H9 (cell line): Measurements from ENCODE around the gene TRIM67. TPM values are rescaled to one million over a fixed set of nuclear protein-coding genes. Genes with fewer than 3 reads are reported as not detected.

Experiments used
- DNase-seq: peaks from one replicate; pipeline ENCODE4 v3.0.0-alpha.2; 2017
- H2AFZ ChIP-seq: one replicate; pipeline ENCODE4 v1.6.1; 2013; ENCODE audit warnings: mild to moderate bottlenecking, low read length, control low read depth, moderate library complexity
- H2AK5ac ChIP-seq: 2 replicates; pipeline ENCODE4 v1.6.1; 2013; ENCODE audit warnings: low read length, control low read depth, mixed read lengths; ENCODE audit not compliant: insufficient read length
- H2BK120ac ChIP-seq: one replicate; pipeline ENCODE4 v1.6.1; 2013; ENCODE audit warnings: low read depth, mild to moderate bottlenecking, low read length, control low read depth, inconsistent platforms; ENCODE audit not compliant: poor library complexity, severe bottlenecking
- H2BK12ac ChIP-seq: 2 replicates; pipeline ENCODE4 v1.6.1; 2013; ENCODE audit warnings: low read length, control low read depth, mixed read lengths, low read depth; ENCODE audit not compliant: insufficient read length
- H2BK15ac ChIP-seq: 2 replicates; pipeline ENCODE4 v1.6.1; 2013; ENCODE audit warnings: low read depth, low read length, control low read depth
- H2BK20ac ChIP-seq: one replicate; pipeline ENCODE4 v1.6.1; 2013; ENCODE audit warnings: low read depth, mild to moderate bottlenecking, low read length, control low read depth, inconsistent platforms; ENCODE audit not compliant: poor library complexity, severe bottlenecking
- H2BK5ac ChIP-seq: 2 replicates; pipeline ENCODE4 v1.6.1; 2013; ENCODE audit warnings: low read length, control low read depth, mixed read lengths; ENCODE audit not compliant: insufficient read length
- H3K14ac ChIP-seq: 2 replicates; pipeline ENCODE4 v1.6.1; 2013; ENCODE audit warnings: low read length, control low read depth; ENCODE audit not compliant: insufficient read depth
- H3K18ac ChIP-seq: 2 replicates; pipeline ENCODE4 v1.6.1; 2013; ENCODE audit warnings: low read depth, mild to moderate bottlenecking, mixed read lengths, low read length, control low read depth; ENCODE audit not compliant: insufficient read length
- H3K23ac ChIP-seq: 2 replicates; pipeline ENCODE4 v1.6.1; 2013; ENCODE audit warnings: low read length, control low read depth, mixed read lengths, low read depth; ENCODE audit not compliant: insufficient read length
- H3K23me2 ChIP-seq: 2 replicates; pipeline ENCODE4 v1.6.1; 2013; ENCODE audit warnings: low read depth, mild to moderate bottlenecking, mixed read lengths, low read length, control low read depth; ENCODE audit not compliant: insufficient read length, poor library complexity, severe bottlenecking
- H3K27ac ChIP-seq: 2 replicates; pipeline ENCODE4 v1.5.1; 2013; ENCODE audit warnings: low read length, control low read depth, mixed read lengths, low read depth; ENCODE audit not compliant: insufficient read length
- H3K27me3 ChIP-seq: 2 replicates; pipeline ENCODE4 v1.6.1; 2013; ENCODE audit warnings: low read length, control low read depth, inconsistent platforms; ENCODE audit not compliant: insufficient read depth
- H3K4ac ChIP-seq: 2 replicates; pipeline ENCODE4 v1.6.1; 2013; ENCODE audit warnings: low read depth, mild to moderate bottlenecking, control low read depth, inconsistent platforms, low read length, moderate library complexity
- H3K4me1 ChIP-seq: 2 replicates; pipeline ENCODE4 v1.6.1; 2013; ENCODE audit warnings: low read length, control low read depth, inconsistent platforms; ENCODE audit not compliant: insufficient read depth
- H3K4me2 ChIP-seq: 2 replicates; pipeline ENCODE4 v1.6.1; 2013; ENCODE audit warnings: low read length, control low read depth, mixed read lengths; ENCODE audit not compliant: insufficient read length, insufficient read depth
- H3K56ac ChIP-seq: 2 replicates; pipeline ENCODE4 v1.6.1; 2013; ENCODE audit warnings: low read depth, mild to moderate bottlenecking, mixed read lengths, low read length, control low read depth; ENCODE audit not compliant: insufficient read length
- H3K79me1 ChIP-seq: 2 replicates; pipeline ENCODE4 v1.6.1; 2013; ENCODE audit warnings: low read depth, mild to moderate bottlenecking, moderate library complexity, low read length, control low read depth, inconsistent platforms; ENCODE audit not compliant: insufficient read depth, poor library complexity, severe bottlenecking
- H3K79me2 ChIP-seq: 2 replicates; pipeline ENCODE4 v1.6.1; 2013; ENCODE audit warnings: low read length, control low read depth, inconsistent platforms; ENCODE audit not compliant: insufficient read depth
- H3K9ac ChIP-seq: 2 replicates; pipeline ENCODE4 v1.6.1; 2013; ENCODE audit warnings: low read length, control low read depth, mixed read lengths; ENCODE audit not compliant: insufficient read length; ENCODE audit errors: extremely low read depth
- H3K9me3 ChIP-seq: one replicate; pipeline ENCODE4 v1.6.1; 2013; ENCODE audit warnings: low read depth, low read length, inconsistent platforms; ENCODE audit not compliant: control insufficient read depth
- H3T11ph ChIP-seq: one replicate; pipeline ENCODE4 v1.6.1; 2013; ENCODE audit warnings: mild to moderate bottlenecking, low read length, control low read depth, inconsistent platforms
- H4K20me1 ChIP-seq: one replicate; pipeline ENCODE4 v1.6.1; 2013; ENCODE audit not compliant: control insufficient read depth, insufficient read length, insufficient read depth
- H4K5ac ChIP-seq: 2 replicates; pipeline ENCODE4 v1.6.1; 2013; ENCODE audit warnings: low read depth, mild to moderate bottlenecking, mixed read lengths, low read length, control low read depth; ENCODE audit not compliant: insufficient read length
- H4K8ac ChIP-seq: replicated peaks from 2 replicates; pipeline ENCODE4 v1.6.1; 2013; ENCODE audit warnings: low read length, control low read depth, mixed read lengths, low read depth; ENCODE audit not compliant: insufficient read length
- H4K91ac ChIP-seq: 2 replicates; pipeline ENCODE4 v1.6.1; 2013; ENCODE audit warnings: low read depth, mild to moderate bottlenecking, moderate library complexity, mixed read lengths, low read length, control low read depth; ENCODE audit not compliant: insufficient read length
- H3K27ac Mint-ChIP-seq, 3 experiments: 2 replicates in 2 of 3; 3 replicates in 1 of 3; pipeline ENCODE4 v1.8.0; 2020 to 2021; ENCODE audit warnings: mixed read lengths in 3 of 3, mild to moderate bottlenecking in 1 of 3, moderate library complexity in 1 of 3
- H3K27me3 Mint-ChIP-seq: 2 replicates; pipeline ENCODE4 v1.8.0; 2021; ENCODE audit warnings: low read depth, mild to moderate bottlenecking, moderate library complexity, mixed read lengths
- H3K36me3 Mint-ChIP-seq, 3 experiments: 2 replicates in 2 of 3; 3 replicates in 1 of 3; pipeline ENCODE4 v1.8.0; 2020 to 2021; ENCODE audit warnings: low read depth in 3 of 3, mixed read lengths in 3 of 3; ENCODE audit not compliant: insufficient read depth in 1 of 3
- H3K4me1 Mint-ChIP-seq, 2 experiments: 2 replicates each; pipeline ENCODE4 v1.8.0; 2020; ENCODE audit warnings: mixed read lengths in 2 of 2
- H3K4me3 Mint-ChIP-seq, 2 experiments: 2 replicates in 1 of 2; 3 replicates in 1 of 2; pipeline ENCODE4 v1.8.0; 2020 to 2021; ENCODE audit warnings: mild to moderate bottlenecking in 2 of 2, mixed read lengths in 2 of 2, moderate library complexity in 1 of 2
- H3K9me3 Mint-ChIP-seq, 2 experiments: 2 replicates in 1 of 2; 3 replicates in 1 of 2; pipeline ENCODE4 v1.8.0; 2020; ENCODE audit warnings: mild to moderate bottlenecking in 2 of 2, mixed read lengths in 2 of 2, moderate library complexity in 1 of 2
- CTCF ChIP-seq: fragments of 200-600 bp; sonication (generic); conservative IDR thresholded peaks from 3 replicates; pipeline ENCODE4 v1.8.0; 2021; ENCODE audit warnings: antibody characterized with exemption, mild to moderate bottlenecking
- WGBS: extraction: QIAGEN DNeasy Blood & Tissue Kit; methylation state at CpG from one replicate; pipeline ENCODE4 v1.1.7; 2013; ENCODE audit warnings: missing lambda C conversion rate, low lambda C conversion rate, mixed read lengths; ENCODE audit not compliant: insufficient read length; ENCODE audit errors: extremely low coverage; 5-methylcytosine and 5-hydroxymethylcytosine counted together
- total RNA-seq: library from RNA; stranded (reverse); gene quantifications from 2 replicates; pipeline ENCODE4 v1.2.1, GENCODE V29; 2021

TRIM67 gene
- total RNA-seq, 1 experiment from 2014 or later, result not detected

GRCh38 chr1:231138236-231138635 is 23.6 kb upstream of the TRIM67 start:
- H3K27me3 ChIP-seq, result no peaks in the 10 kb centered on the region
- no peak overlapping the region for H2BK12ac ChIP-seq
- no peak overlapping the region for H3K27ac ChIP-seq
- H2AK5ac ChIP-seq, result no peak overlapping the region
- Mint-ChIP-seq H3K4me1 (no peaks in the 10 kb centered on the region), H3K4me3 (no peak overlapping the region), H3K9me3 (no peaks in the 10 kb centered on the region; a peak in 1 of 5 replicates), H3K27ac (no peak overlapping the region), H3K27me3 (peaks cover 43% of the 10 kb centered on the region), H3K36me3 (no peaks in the 10 kb centered on the region)
- no peak overlapping the region for H3T11ph ChIP-seq
- no peak overlapping the region for H2BK5ac ChIP-seq
- TF ChIP-seq CTCF, result no peak
- no peak overlapping the region for H2BK120ac ChIP-seq
- H3K18ac ChIP-seq, result no peak overlapping the region
- no peak overlapping the region for H3K4me2 ChIP-seq
- H3K79me2 ChIP-seq, result no peaks in the 10 kb centered on the region
- H2BK20ac ChIP-seq, result no peak overlapping the region
- H4K91ac ChIP-seq, result no peak overlapping the region
- H3K9ac ChIP-seq, result no peak overlapping the region
- H3K14ac ChIP-seq, result no peak overlapping the region
- H3K79me1 ChIP-seq, result no peaks in the 10 kb centered on the region
- H3K4ac ChIP-seq, result no peak overlapping the region
- H4K8ac ChIP-seq, result no peak overlapping the region
- no peak overlapping the region for H2BK15ac ChIP-seq
- H4K5ac ChIP-seq, result no peak overlapping the region
- H3K9me3 ChIP-seq, result no peaks in the 10 kb centered on the region
- H3K4me1 ChIP-seq, result no peaks in the 10 kb centered on the region
- no peak overlapping the region for H3K23ac ChIP-seq
- DNase-seq, result no peak
- H3K56ac ChIP-seq, result no peak overlapping the region
- no peak overlapping the region for H2AFZ ChIP-seq
- H4K20me1 ChIP-seq, result no peaks in the 10 kb centered on the region
- H3K23me2 ChIP-seq, result no peaks in the 10 kb centered on the region
- no CpG with 5 or more reads among the region's 1 CpG for WGBS
